Measurements from ENCODE around the gene ITGAE. TPM values are rescaled to one million over a fixed set of nuclear protein-coding genes. Genes with fewer than 3 reads are reported as not detected.

ITGAE gene
- total RNA-seq, 1 experiment from 2014 or later = 60.2 TPM

GRCh38 chr17:3801347-3801746 is 359 bp upstream of the ITGAE start:
- Histone ChIP-seq H3K4me1 (ENCODE audit: insufficient read depth, low read length, poor library complexity, severe bottlenecking) (no peaks in the 10 kb centered on the region), H3K36me3 (ENCODE audit: insufficient read depth, low read length, poor library complexity, severe bottlenecking) (no peaks in the 10 kb centered on the region), H3K9me3 (ENCODE audit: low read depth, low read length, poor library complexity, severe bottlenecking) (no peaks in the 10 kb centered on the region), H3K4me3 (ENCODE audit: low read depth, low read length, poor library complexity, severe bottlenecking) (no peak overlapping the region), H3K27me3 (replicated peaks; ENCODE audit: insufficient read depth, low read depth, low read length, poor library complexity) (no peaks in the 10 kb centered on the region), H3K27ac (ENCODE audit: low read depth, low read length, poor library complexity, severe bottlenecking) (no peak overlapping the region)
- POLR2A ChIA-PET (ENCODE audit: low non-redundant PET) = no interaction called here
- DNase-seq (ENCODE audit: low spot score) = no peak
- CTCF ChIA-PET = no interaction called here
- intact Hi-C loops (cut with micrococcal nuclease; ENCODE audit: unreplicated experiment) = loop anchor here (5.0 kb wide), 1 partner anchor 64 kb away; no protein-coding TSS in a partner anchor
- TF ChIP-seq CTCF (conservative IDR thresholded peaks at IDR 0.05; ENCODE audit: low read depth, low read length) = no peak
- TF ChIP-seq EZH2 (IDR thresholded peaks at IDR 0.05; ENCODE audit: borderline replicate concordance, low read depth, low read length, poor library complexity, severe bottlenecking) = no peak
- no TSS peak for BruUV-seq (replicated peaks)

GRCh38 chr17:3799181-3799945 is 1.6 kb downstream of the ITGAE start:
- no peak overlapping the region for H3K4me3 ChIP-seq (ENCODE audit: low read depth, low read length, poor library complexity, severe bottlenecking)
- no peaks in the 10 kb centered on the region for H3K4me1 ChIP-seq (ENCODE audit: insufficient read depth, low read length, poor library complexity, severe bottlenecking)
- ChIA-PET POLR2A (ENCODE audit: low non-redundant PET) (no interaction called here), CTCF (no interaction called here)
- H3K9me3 ChIP-seq (ENCODE audit: low read depth, low read length, poor library complexity, severe bottlenecking) = no peaks in the 10 kb centered on the region
- no peak overlapping the region for H3K27ac ChIP-seq (ENCODE audit: low read depth, low read length, poor library complexity, severe bottlenecking)
- H3K36me3 ChIP-seq (ENCODE audit: insufficient read depth, low read length, poor library complexity, severe bottlenecking) = no peaks in the 10 kb centered on the region
- no TSS peak for BruUV-seq (replicated peaks)
- TF ChIP-seq CTCF (conservative IDR thresholded peaks at IDR 0.05; ENCODE audit: low read depth, low read length) (no peak), EZH2 (IDR thresholded peaks at IDR 0.05; ENCODE audit: borderline replicate concordance, low read depth, low read length, poor library complexity, severe bottlenecking) (no peak)
- intact Hi-C loops (cut with micrococcal nuclease; ENCODE audit: unreplicated experiment) = no loop called here
- DNase-seq (ENCODE audit: low spot score) = no peak
- H3K27me3 ChIP-seq (replicated peaks; ENCODE audit: insufficient read depth, low read depth, low read length, poor library complexity) = no peaks in the 10 kb centered on the region

GRCh38 chr17:3798273-3799180 is 2.5 kb downstream of the ITGAE start:
- ChIA-PET CTCF (no interaction called here), POLR2A (ENCODE audit: low non-redundant PET) (no interaction called here)
- Histone ChIP-seq H3K27me3 (replicated peaks; ENCODE audit: insufficient read depth, low read depth, low read length, poor library complexity) (no peaks in the 10 kb centered on the region), H3K36me3 (ENCODE audit: insufficient read depth, low read length, poor library complexity, severe bottlenecking) (no peaks in the 10 kb centered on the region), H3K4me1 (ENCODE audit: insufficient read depth, low read length, poor library complexity, severe bottlenecking) (no peaks in the 10 kb centered on the region), H3K9me3 (ENCODE audit: low read depth, low read length, poor library complexity, severe bottlenecking) (no peaks in the 10 kb centered on the region), H3K27ac (ENCODE audit: low read depth, low read length, poor library complexity, severe bottlenecking) (no peak overlapping the region), H3K4me3 (ENCODE audit: low read depth, low read length, poor library complexity, severe bottlenecking) (no peak overlapping the region)
- no peak for DNase-seq (ENCODE audit: low spot score)
- intact Hi-C loops (cut with micrococcal nuclease; ENCODE audit: unreplicated experiment) = no loop called here
- no TSS peak for BruUV-seq (replicated peaks)
- no peak for TF ChIP-seq EZH2 (IDR thresholded peaks at IDR 0.05; ENCODE audit: borderline replicate concordance, low read depth, low read length, poor library complexity, severe bottlenecking)
- no peak for TF ChIP-seq CTCF (conservative IDR thresholded peaks at IDR 0.05; ENCODE audit: low read depth, low read length)

Measured in A673 (cell line).